Body of pancreas (tissue), 4 donors: ENCODE measurements around the gene SKOR1. TPM values are rescaled to one million over a fixed set of nuclear protein-coding genes. Genes with fewer than 3 reads are reported as not detected.

ENCODE experiments used
- ATAC-seq: fragments of 150-250 bp; one replicate; pipeline ENCODE4 v1.9.1; 2016
- DNase-seq, 4 donors: peaks; one replicate each; pipeline ENCODE4 v3.0.0-alpha.2; 2019
- H3K27ac ChIP-seq, 4 donors: fragments of 200-600 bp; sonication (generic); 1 replicate in 3 of 4; 2 replicates in 1 of 4; pipeline versions ENCODE4 v1.5.1 to v1.6.1; 2016 to 2019; ENCODE audit warnings: mild to moderate bottlenecking in 1 of 4, mixed read lengths in 1 of 4, moderate library complexity in 1 of 4
- H3K27me3 ChIP-seq, 2 donors: fragments of 200-600 bp; sonication (generic); one replicate each; pipeline ENCODE4 v1.6.0; 2016; ENCODE audit warnings: mild to moderate bottlenecking in 1 of 2
- H3K36me3 ChIP-seq, 2 donors: fragments of 200-600 bp; sonication (generic); replicated peaks in 1 of 2; 2 replicates each; pipeline ENCODE4 v1.5.1; 2016; ENCODE audit warnings: low read depth in 2 of 2; ENCODE audit not compliant: insufficient read depth in 1 of 2
- H3K4me1 ChIP-seq: fragments of 200-600 bp; sonication (generic); one replicate; pipeline ENCODE4 v1.6.0; 2016
- H3K4me3 ChIP-seq, 2 donors: fragments of 200-600 bp; sonication (generic); 1 replicate in 1 of 2; 2 replicates in 1 of 2; pipeline ENCODE4 v1.5.1; 2016 to 2019
- H3K9me3 ChIP-seq, 3 donors: fragments of 200-600 bp; sonication (generic); 1 replicate in 2 of 3; 2 replicates in 1 of 3; pipeline ENCODE4 v1.5.1; 2016
- POLR2A ChIP-seq, 3 donors: fragments of 450-650 bp; IDR thresholded peaks; one replicate each; pipeline ENCODE4 v1.6.1; 2016; ENCODE audit warnings: antibody characterized with exemption in 3 of 3, mild to moderate bottlenecking in 2 of 3
- WGBS, 2 donors: methylation state at CpG; one replicate each; pipeline ENCODE4 v1.1.5; 2017; 5-methylcytosine and 5-hydroxymethylcytosine counted together
- intact Hi-C: fragments of 100-400 bp; cut with DNase I; formaldehyde crosslinking; loops from one replicate; pipeline ENCODE4 v1.15.1; 2023
- total RNA-seq, 2 donors: library from RNA; depleted of rRNA; stranded (reverse); fragments of >200 nt; gene quantifications; one replicate each; pipeline ENCODE4 v1.1.0, GENCODE V29; 2016
- TF ChIP-seq, protein P1 (sequence below), 7 experiments: fragments of 450-650 bp in 4 of 7; fragments of 200-600 bp in 3 of 7; sonication (generic) in 3 of 7; IDR thresholded peaks; one replicate each; pipeline ENCODE4 v1.5.1; 2016 to 2019; ENCODE audit warnings: antibody characterized with exemption in 7 of 7

Gene SKOR1
- total RNA-seq, 2 donors from 2014 or later: under 0.01 to 0.78 TPM

- TF ChIP-seq, protein P1, sequence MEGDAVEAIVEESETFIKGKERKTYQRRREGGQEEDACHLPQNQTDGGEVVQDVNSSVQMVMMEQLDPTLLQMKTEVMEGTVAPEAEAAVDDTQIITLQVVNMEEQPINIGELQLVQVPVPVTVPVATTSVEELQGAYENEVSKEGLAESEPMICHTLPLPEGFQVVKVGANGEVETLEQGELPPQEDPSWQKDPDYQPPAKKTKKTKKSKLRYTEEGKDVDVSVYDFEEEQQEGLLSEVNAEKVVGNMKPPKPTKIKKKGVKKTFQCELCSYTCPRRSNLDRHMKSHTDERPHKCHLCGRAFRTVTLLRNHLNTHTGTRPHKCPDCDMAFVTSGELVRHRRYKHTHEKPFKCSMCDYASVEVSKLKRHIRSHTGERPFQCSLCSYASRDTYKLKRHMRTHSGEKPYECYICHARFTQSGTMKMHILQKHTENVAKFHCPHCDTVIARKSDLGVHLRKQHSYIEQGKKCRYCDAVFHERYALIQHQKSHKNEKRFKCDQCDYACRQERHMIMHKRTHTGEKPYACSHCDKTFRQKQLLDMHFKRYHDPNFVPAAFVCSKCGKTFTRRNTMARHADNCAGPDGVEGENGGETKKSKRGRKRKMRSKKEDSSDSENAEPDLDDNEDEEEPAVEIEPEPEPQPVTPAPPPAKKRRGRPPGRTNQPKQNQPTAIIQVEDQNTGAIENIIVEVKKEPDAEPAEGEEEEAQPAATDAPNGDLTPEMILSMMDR (IDR thresholded peaks at IDR 0.05): peak; percentile 82 to 95 (median 93)
- TF ChIP-seq POLR2A (IDR thresholded peaks at IDR 0.05): no peak
- Histone ChIP-seq H3K4me1 (peaks cover 12% of the 10 kb centered on the region), H3K9me3 (no peaks in the 10 kb centered on the region), H3K27ac (no peak overlapping the region), H3K4me3 (no peak overlapping the region), H3K36me3 (no peaks in the 10 kb centered on the region), H3K27me3 (no peaks in the 10 kb centered on the region)
- 1 to 14% methylated on average over 3 to 41 of the region's 41 CpGs for WGBS, 2 donors
- peak; percentile 75 to 83 (median 80) for DNase-seq
- peak; percentile 96 for ATAC-seq
- intact Hi-C loops: loop anchor here (5.0 to 10.0 kb wide), 2 partner anchors 191 to 289 kb away; partner anchors contain the start of gene PIAS1
Observed at GRCh38 chr15:67863442-67863987, 38.2 kb downstream of the SKOR1 start.

DNA sequence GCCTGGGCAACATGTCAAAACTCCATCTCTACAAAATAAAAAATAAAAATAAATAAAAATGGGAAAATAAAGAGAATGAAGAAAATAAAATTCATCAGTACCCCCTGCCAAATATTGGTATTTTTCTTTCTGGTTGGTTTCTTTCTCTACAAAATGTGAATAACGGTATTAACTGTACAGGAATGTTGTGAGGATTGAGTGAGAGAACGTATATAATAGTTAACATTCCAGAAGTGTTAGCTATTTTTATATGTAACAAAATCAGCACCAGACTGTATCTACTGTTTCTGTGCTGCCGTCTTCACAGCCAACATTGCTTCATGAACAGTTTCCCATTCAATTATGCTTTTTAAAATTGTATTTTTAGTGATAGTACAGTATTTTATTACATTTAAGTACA is 40.0 kb downstream of the SKOR1 start:
- TF ChIP-seq, protein P1 (IDR thresholded peaks at IDR 0.05): no peak
- no peak for TF ChIP-seq POLR2A (IDR thresholded peaks at IDR 0.05)
- no peak overlapping the region for H3K27ac ChIP-seq
- H3K4me1 ChIP-seq: peaks cover 12% of the 10 kb centered on the region
- no peaks in the 10 kb centered on the region for H3K27me3 ChIP-seq
- 72 to 78% methylated on average over 3 of the region's 3 CpGs for WGBS, 2 donors
- ATAC-seq (no peak), DNase-seq (no peak)
- H3K9me3 ChIP-seq: no peaks in the 10 kb centered on the region
- no peaks in the 10 kb centered on the region for H3K36me3 ChIP-seq
- intact Hi-C loops: loop anchor here (10.0 kb wide), 1 partner anchor 189 kb away; the partner anchor contains the start of gene PIAS1
- H3K4me3 ChIP-seq: no peak overlapping the region

- DNase-seq: no peak
- Histone ChIP-seq H3K4me1 (peaks cover 12% of the 10 kb centered on the region), H3K27ac (no peak overlapping the region), H3K36me3 (no peaks in the 10 kb centered on the region), H3K4me3 (no peak overlapping the region), H3K27me3 (no peaks in the 10 kb centered on the region), H3K9me3 (no peaks in the 10 kb centered on the region)
- intact Hi-C loops: loop anchor here (10.0 kb wide), 1 partner anchor 189 kb away; the partner anchor contains the start of gene PIAS1
- no peak for ATAC-seq
- 79 to 83% methylated on average over 4 of the region's 4 CpGs for WGBS, 2 donors
- TF ChIP-seq POLR2A (IDR thresholded peaks at IDR 0.05): no peak
- TF ChIP-seq, protein P1 (IDR thresholded peaks at IDR 0.05): no peak
Observed at GRCh38 chr15:67865766-67866165, 40.5 kb downstream of the SKOR1 start.

- H3K36me3 ChIP-seq: no peaks in the 10 kb centered on the region
- no peaks in the 10 kb centered on the region for H3K4me1 ChIP-seq
- no peak overlapping the region for H3K27ac ChIP-seq
- intact Hi-C loops: loop anchor here (10.0 kb wide), 1 partner anchor 185 kb away; the partner anchor contains the start of gene PIAS1
- no peak for DNase-seq
- WGBS, 2 donors: 85 to 89% methylated on average over 3 of the region's 3 CpGs
- no peaks in the 10 kb centered on the region for H3K27me3 ChIP-seq
- H3K9me3 ChIP-seq: no peaks in the 10 kb centered on the region
- ATAC-seq: no peak
- TF ChIP-seq POLR2A (IDR thresholded peaks at IDR 0.05): no peak
- TF ChIP-seq, protein P1 (IDR thresholded peaks at IDR 0.05): no peak
- H3K4me3 ChIP-seq: no peak overlapping the region
Observed at GRCh38 chr15:67869701-67870100, 44.4 kb downstream of the SKOR1 start.

GRCh38 chr15:67870868-67871408 is 45.6 kb downstream of the SKOR1 start:
- DNase-seq: no peak

More at GRCh38 chr15:67870868-67871408, 45.6 kb downstream of the SKOR1 start:
- H3K27me3 ChIP-seq: no peaks in the 10 kb centered on the region
- no peak overlapping the region for H3K4me3 ChIP-seq
- H3K36me3 ChIP-seq: no peaks in the 10 kb centered on the region
- no peaks in the 10 kb centered on the region for H3K9me3 ChIP-seq
- H3K27ac ChIP-seq: no peak overlapping the region
- no peak for TF ChIP-seq POLR2A (IDR thresholded peaks at IDR 0.05)
- TF ChIP-seq, protein P1 (IDR thresholded peaks at IDR 0.05): no peak
- intact Hi-C loops: no loop called here
- no peaks in the 10 kb centered on the region for H3K4me1 ChIP-seq
- no peak for ATAC-seq
